Measurements from ENCODE around the gene TMF1. TPM values are rescaled to one million over a fixed set of nuclear protein-coding genes. Genes with fewer than 3 reads are reported as not detected.

The TMF1 gene
- total RNA-seq, 1 donor from 2014 or later = 30.1 TPM

- Mint-ChIP-seq H3K27me3 (peaks cover 7% of the 10 kb centered on the region), H3K9me3 (ENCODE audit: low read depth) (no peaks in the 10 kb centered on the region), H3K4me1 (ENCODE audit: low read depth) (no peaks in the 10 kb centered on the region), H3K4me3 (ENCODE audit: low read depth) (no peak overlapping the region), H3K36me3 (ENCODE audit: insufficient read depth) (no peaks in the 10 kb centered on the region), H3K27ac (no peak overlapping the region)
- DNase-seq (ENCODE audit: low spot score, unreplicated experiment) = no peak
- no peak for TF ChIP-seq CTCF (IDR thresholded peaks at IDR 0.05; ENCODE audit: unreplicated experiment)
These were observed 77.4 kb downstream of the TMF1 start for GRCh38 chr3:68974711-68975110.

- no peak overlapping the region for H3K27ac Mint-ChIP-seq
- no peak overlapping the region for H3K4me3 Mint-ChIP-seq (ENCODE audit: low read depth)
These were observed 78.5 kb downstream of the TMF1 start for GRCh38 chr3:68973639-68974038.

DNA sequence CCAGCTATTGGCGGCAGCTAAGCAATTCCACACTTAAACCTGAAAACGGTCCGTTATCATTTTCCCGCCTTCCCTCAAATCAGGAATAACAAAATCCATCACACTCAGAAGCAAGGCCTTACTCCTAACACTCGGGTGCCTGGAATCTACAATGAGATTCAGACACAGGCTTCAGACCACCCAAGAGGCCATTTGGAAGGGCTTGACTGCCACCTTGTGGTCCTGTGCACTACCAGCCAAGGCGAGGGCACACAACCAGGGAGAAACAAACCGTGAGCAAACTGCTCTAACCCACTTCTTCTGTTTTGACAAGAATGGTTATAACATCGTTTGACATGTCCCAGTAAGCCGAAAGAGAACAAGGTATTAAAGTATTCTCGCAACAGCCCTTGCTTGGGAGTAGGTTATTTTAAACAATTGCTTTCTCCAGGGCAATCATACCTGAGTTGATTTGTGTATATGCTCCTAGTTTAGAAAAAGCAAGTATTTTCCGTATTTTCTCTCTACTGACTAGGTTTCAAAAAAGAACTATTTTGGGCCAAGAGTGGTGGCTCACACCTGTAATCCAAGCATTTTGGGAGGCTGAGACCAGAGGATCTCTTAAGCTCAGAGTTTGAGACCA lies 79.7 kb downstream of the TMF1 start:
- Mint-ChIP-seq H3K36me3 (ENCODE audit: insufficient read depth) (no peaks in the 10 kb centered on the region), H3K4me1 (ENCODE audit: low read depth) (no peaks in the 10 kb centered on the region), H3K27me3 (peaks cover 11% of the 10 kb centered on the region), H3K4me3 (ENCODE audit: low read depth) (no peak overlapping the region), H3K27ac (no peak overlapping the region), H3K9me3 (ENCODE audit: low read depth) (no peaks in the 10 kb centered on the region)
- TF ChIP-seq CTCF (IDR thresholded peaks at IDR 0.05; ENCODE audit: unreplicated experiment) = peak; percentile 93
- peak; percentile 66 for DNase-seq (ENCODE audit: low spot score, unreplicated experiment)

More at GRCh38 chr3:68973639-68974038, 78.5 kb downstream of the TMF1 start:
- Mint-ChIP-seq H3K9me3 (ENCODE audit: low read depth) (no peaks in the 10 kb centered on the region), H3K27me3 (peaks cover 11% of the 10 kb centered on the region), H3K4me1 (ENCODE audit: low read depth) (no peaks in the 10 kb centered on the region), H3K36me3 (ENCODE audit: insufficient read depth) (no peaks in the 10 kb centered on the region)
- DNase-seq (ENCODE audit: low spot score, unreplicated experiment) = no peak
- TF ChIP-seq CTCF (IDR thresholded peaks at IDR 0.05; ENCODE audit: unreplicated experiment) = no peak

Small RNA genes within 50 kb of the gene (microRNA-seq; reads per million reads assigned to microRNA genes)
- 3.6 reads per million for gene MIR3136 (ENCODE audit: borderline number of aligned reads, unreplicated experiment)

Other genes starting within 250 kb of the TMF1 start
- gene TAFA4, start 119.8 kb downstream of the TMF1 start, total RNA-seq = 0.18 and 0.86 TPM in 2 replicates
- 15.5 and 17.5 TPM in 2 replicates for gene EOGT, start 38.6 kb downstream of the TMF1 start, total RNA-seq
- 76.2 and 86.9 TPM in 2 replicates for gene UBA3, start 28.0 kb upstream of the TMF1 start, total RNA-seq
- 48.5 and 55.4 TPM in 2 replicates for gene ARL6IP5, start 32.6 kb upstream of the TMF1 start, total RNA-seq
- not detected in 2 replicates for gene LMOD3, start 70.3 kb upstream of the TMF1 start, total RNA-seq

Data from progenitor cell of endocrine pancreas (in vitro differentiated cells).